Measurements from ENCODE around the gene UCK2. TPM values are rescaled to one million over a fixed set of nuclear protein-coding genes. Genes with fewer than 3 reads are reported as not detected.

Gene UCK2
- total and polyA plus RNA-seq, 12 donors = 6.7 to 36.4 (median 11.3) TPM

DNA sequence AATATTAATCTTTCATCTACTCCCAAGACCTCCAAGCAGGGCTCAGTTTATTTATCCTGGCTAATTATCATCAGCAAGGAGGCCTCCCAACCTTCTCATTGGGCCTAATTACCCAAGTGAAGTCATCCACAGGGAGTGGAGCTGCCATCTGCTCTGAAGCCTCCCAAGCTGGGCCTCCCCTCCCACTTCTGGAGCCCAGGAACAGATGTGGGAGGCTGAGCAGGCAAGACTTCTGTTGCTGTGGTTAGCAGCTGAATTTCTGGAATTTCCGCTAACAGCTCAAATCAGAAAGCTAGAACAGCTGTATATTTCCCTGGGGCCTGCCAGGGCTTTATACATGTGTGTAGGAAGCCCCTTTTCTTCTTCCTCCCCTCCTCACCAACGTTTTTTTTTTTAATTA, 127.5 kb downstream of the UCK2 start:
- no peaks in the 10 kb centered on the region for H3K9me3 ChIP-seq
- TF ChIP-seq, protein P1, sequence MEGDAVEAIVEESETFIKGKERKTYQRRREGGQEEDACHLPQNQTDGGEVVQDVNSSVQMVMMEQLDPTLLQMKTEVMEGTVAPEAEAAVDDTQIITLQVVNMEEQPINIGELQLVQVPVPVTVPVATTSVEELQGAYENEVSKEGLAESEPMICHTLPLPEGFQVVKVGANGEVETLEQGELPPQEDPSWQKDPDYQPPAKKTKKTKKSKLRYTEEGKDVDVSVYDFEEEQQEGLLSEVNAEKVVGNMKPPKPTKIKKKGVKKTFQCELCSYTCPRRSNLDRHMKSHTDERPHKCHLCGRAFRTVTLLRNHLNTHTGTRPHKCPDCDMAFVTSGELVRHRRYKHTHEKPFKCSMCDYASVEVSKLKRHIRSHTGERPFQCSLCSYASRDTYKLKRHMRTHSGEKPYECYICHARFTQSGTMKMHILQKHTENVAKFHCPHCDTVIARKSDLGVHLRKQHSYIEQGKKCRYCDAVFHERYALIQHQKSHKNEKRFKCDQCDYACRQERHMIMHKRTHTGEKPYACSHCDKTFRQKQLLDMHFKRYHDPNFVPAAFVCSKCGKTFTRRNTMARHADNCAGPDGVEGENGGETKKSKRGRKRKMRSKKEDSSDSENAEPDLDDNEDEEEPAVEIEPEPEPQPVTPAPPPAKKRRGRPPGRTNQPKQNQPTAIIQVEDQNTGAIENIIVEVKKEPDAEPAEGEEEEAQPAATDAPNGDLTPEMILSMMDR (IDR thresholded peaks at IDR 0.05) = no peak
- H3K4me3 ChIP-seq = no peak overlapping the region
- WGBS, 2 donors = 41 to 44% methylated on average over 2 of the region's 2 CpGs
- H3K4me1 ChIP-seq = no peaks in the 10 kb centered on the region
- H3K27me3 ChIP-seq = no peaks in the 10 kb centered on the region
- H3K27ac ChIP-seq = no peak overlapping the region
- intact Hi-C loops (cut with DNase I) = no loop called here
- peak in 1 of 2 donors; percentile 22 for DNase-seq
- H3K36me3 ChIP-seq = no peaks in the 10 kb centered on the region
- ATAC-seq = peak in 6 of 8 donors; percentile 49 to 89 (median 71)

DNA sequence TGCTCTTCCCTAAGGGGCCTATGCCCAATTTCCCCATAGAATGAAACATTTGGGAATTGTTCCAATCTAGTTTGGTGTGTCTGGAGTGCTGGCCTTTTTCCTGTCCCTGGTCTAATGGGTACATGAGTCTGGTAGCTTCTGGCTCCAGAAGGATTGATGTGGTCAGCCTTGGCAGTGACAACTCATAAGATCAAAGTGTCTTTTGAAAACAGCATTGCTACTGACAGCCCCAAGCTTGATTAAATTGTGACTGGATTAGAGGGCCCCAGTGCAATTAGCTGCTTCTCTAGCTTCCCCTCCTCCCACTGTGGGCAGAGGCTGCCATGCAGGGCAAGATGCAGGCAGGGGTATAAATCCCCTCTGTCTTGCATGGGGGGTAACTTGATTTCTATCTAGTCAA, 130.9 kb downstream of the UCK2 start:
- H3K4me1 ChIP-seq = no peaks in the 10 kb centered on the region
- DNase-seq (no peak), ATAC-seq (no peak)
- TF ChIP-seq, protein P1 (IDR thresholded peaks at IDR 0.05) = no peak
- H3K4me3 ChIP-seq = no peak overlapping the region
- intact Hi-C loops (cut with DNase I) = no loop called here
- H3K27ac ChIP-seq = no peak overlapping the region
- H3K9me3 ChIP-seq = peaks cover 0 to 7% (median 0%) of the 10 kb centered on the region in 11 donors
- H3K27me3 ChIP-seq = no peaks in the 10 kb centered on the region
- no peaks in the 10 kb centered on the region for H3K36me3 ChIP-seq

DNA sequence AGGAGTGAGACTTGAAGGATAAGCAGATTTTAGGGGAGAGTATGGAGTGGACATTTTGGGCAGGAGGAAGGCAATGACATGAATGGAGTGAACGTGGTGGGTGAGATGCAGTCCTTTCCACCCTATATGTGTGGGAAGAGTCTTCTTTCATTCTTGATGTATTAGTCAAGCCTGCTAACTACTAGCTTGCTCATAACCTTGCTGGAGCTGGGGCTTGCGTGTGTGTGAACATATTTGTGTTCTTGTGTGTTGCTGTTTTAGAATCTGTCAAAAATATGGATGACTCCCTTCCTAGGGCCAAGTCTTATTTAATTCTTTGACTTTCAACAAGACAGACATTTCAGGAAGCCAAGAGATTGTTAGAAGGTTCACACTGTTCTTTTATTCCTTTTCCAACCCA, 132.7 kb downstream of the UCK2 start:
- intact Hi-C loops (cut with DNase I) = no loop called here
- no peak overlapping the region for H3K4me3 ChIP-seq
- ATAC-seq (no peak), DNase-seq (no peak)
- no peaks in the 10 kb centered on the region for H3K36me3 ChIP-seq
- no peaks in the 10 kb centered on the region for H3K4me1 ChIP-seq
- H3K27me3 ChIP-seq = no peaks in the 10 kb centered on the region
- WGBS, 2 donors = 76% methylated on average over 2 of the region's 2 CpGs
- H3K9me3 ChIP-seq = peaks cover 0 to 7% (median 0%) of the 10 kb centered on the region in 11 donors
- TF ChIP-seq, protein P1 (IDR thresholded peaks at IDR 0.05) = no peak
- no peak overlapping the region for H3K27ac ChIP-seq

DNA sequence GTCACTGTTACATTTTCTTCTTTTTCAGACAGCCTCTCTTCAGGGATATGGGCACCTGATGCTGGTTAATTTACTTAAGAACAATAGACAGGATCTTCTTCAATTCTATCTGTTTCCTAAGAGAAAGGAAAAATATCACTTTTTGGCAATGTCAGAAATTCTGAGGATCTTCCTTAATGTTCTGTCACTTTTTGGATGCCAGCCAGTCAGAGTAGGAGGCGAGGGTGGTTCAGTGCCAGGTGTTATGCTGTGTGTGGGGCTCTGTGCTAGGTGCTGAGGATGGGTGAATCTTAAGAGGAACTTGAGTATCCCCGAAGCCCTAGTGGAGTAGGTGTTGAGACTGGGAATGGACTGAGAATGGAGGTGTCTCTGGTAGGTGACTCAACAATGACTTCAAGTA, 133.5 kb downstream of the UCK2 start:
- no peak overlapping the region for H3K4me3 ChIP-seq
- no peaks in the 10 kb centered on the region for H3K27me3 ChIP-seq
- 65 to 67% methylated on average over 2 of the region's 2 CpGs for WGBS, 2 donors
- DNase-seq = no peak
- no peaks in the 10 kb centered on the region for H3K36me3 ChIP-seq
- peaks cover 0 to 7% (median 0%) of the 10 kb centered on the region in 11 donors for H3K9me3 ChIP-seq
- TF ChIP-seq, protein P1 (IDR thresholded peaks at IDR 0.05) = no peak
- H3K4me1 ChIP-seq = no peaks in the 10 kb centered on the region
- ATAC-seq = no peak
- no peak overlapping the region for H3K27ac ChIP-seq
- intact Hi-C loops (cut with DNase I) = no loop called here

Other genes with a start within 250 kb of the UCK2 start
- gene MGST3, start 196.4 kb upstream of the UCK2 start, total RNA-seq = 1,000 to 10,000 TPM in 1 of 10 donors, 100 to 1,000 TPM in 9; 545 to 1,002 (median 844) TPM
- 100 to 1,000 TPM; 425 to 837 TPM for gene MGST3, start 196.4 kb upstream of the UCK2 start, polyA plus RNA-seq
- 10 to 100 TPM; 47.3 to 75.3 (median 66.2) TPM for gene ALDH9A1, start 129.1 kb upstream of the UCK2 start, total RNA-seq
- 10 to 100 TPM; 13.8 to 35.8 TPM for gene ALDH9A1, start 129.1 kb upstream of the UCK2 start, polyA plus RNA-seq
- gene TMCO1, start 58.7 kb upstream of the UCK2 start, total RNA-seq = 10 to 100 TPM; 41.1 to 61.3 (median 48.4) TPM
- gene TMCO1, start 58.7 kb upstream of the UCK2 start, polyA plus RNA-seq = 10 to 100 TPM; 22.6 to 75.2 TPM

Measured in heart right ventricle (tissue), 16 donors.